Tibial nerve (tissue), 4 donors: ENCODE data around the gene RBM28.
"Not testable (repeated sequence)": the region's sequence is repeated elsewhere in the genome, so short reads cannot be mapped to it uniquely, and the experiment has no call there.

ENCODE experiments used
- EP300 ChIP-seq, 2 donors: sonication (generic); formaldehyde crosslinking; IDR thresholded peaks; one replicate each; pipeline ENCODE4 v1.6.1; 2017; ENCODE audit warnings: antibody characterized with exemption in 2 of 2, mild to moderate bottlenecking in 1 of 2
- POLR2A ChIP-seq, 2 donors: fragments of 450-650 bp; IDR thresholded peaks; one replicate each; pipeline ENCODE4 v1.6.1; 2017; ENCODE audit warnings: antibody characterized with exemption in 2 of 2, mild to moderate bottlenecking in 2 of 2, moderate library complexity in 2 of 2
- TF ChIP-seq, protein P1 (sequence below), 5 experiments: fragments of 200-600 bp in 3 of 5; fragments of 450-650 bp in 2 of 5; sonication (generic) in 3 of 5; IDR thresholded peaks; one replicate each; pipeline ENCODE4 v1.5.1; 2016 to 2019; ENCODE audit warnings: antibody characterized with exemption in 5 of 5, mild to moderate bottlenecking in 3 of 5, moderate library complexity in 2 of 5

DNA sequence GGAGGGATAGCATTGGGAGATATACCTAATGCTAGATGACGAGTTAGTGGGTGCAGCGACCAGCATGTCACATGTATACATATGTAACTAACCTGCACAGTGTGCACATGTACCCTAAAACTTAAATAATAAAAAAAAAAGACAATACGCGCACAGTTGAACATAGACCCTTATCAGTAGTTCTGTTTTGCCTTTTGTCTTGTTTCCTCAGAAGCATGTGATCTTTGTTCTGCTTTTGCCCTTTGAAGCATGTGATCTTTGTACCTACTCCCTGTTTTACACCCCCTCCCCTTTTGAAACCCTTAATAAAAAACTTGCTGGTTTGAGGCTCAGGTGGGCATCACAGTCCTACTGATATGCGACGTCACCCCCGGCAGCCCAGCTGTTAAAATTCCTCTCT is 45.7 kb downstream of the RBM28 start:
- TF ChIP-seq, protein P1, sequence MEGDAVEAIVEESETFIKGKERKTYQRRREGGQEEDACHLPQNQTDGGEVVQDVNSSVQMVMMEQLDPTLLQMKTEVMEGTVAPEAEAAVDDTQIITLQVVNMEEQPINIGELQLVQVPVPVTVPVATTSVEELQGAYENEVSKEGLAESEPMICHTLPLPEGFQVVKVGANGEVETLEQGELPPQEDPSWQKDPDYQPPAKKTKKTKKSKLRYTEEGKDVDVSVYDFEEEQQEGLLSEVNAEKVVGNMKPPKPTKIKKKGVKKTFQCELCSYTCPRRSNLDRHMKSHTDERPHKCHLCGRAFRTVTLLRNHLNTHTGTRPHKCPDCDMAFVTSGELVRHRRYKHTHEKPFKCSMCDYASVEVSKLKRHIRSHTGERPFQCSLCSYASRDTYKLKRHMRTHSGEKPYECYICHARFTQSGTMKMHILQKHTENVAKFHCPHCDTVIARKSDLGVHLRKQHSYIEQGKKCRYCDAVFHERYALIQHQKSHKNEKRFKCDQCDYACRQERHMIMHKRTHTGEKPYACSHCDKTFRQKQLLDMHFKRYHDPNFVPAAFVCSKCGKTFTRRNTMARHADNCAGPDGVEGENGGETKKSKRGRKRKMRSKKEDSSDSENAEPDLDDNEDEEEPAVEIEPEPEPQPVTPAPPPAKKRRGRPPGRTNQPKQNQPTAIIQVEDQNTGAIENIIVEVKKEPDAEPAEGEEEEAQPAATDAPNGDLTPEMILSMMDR (IDR thresholded peaks at IDR 0.05), result not testable (repeated sequence)
- TF ChIP-seq POLR2A, EP300 (IDR thresholded peaks at IDR 0.05): not testable (repeated sequence)
